CD4-positive, alpha-beta T cell (primary cell): ENCODE data around the gene TEX2. TPM values are rescaled to one million over a fixed set of nuclear protein-coding genes. Genes with fewer than 3 reads are reported as not detected.
"Not testable (repeated sequence)": the region's sequence is repeated elsewhere in the genome, so short reads cannot be mapped to it uniquely, and the experiment has no call there.

Experiments
- ATAC-seq: fragments of 200-7000 bp; cut with Tn5 transposase; one replicate; pipeline ENCODE4 v1.10.0; 2022; ENCODE audit warnings: mild to moderate bottlenecking; ENCODE audit not compliant: poor library complexity
- CTCF ChIA-PET: fragments of 350-600 bp; sonication (Branson Sonifier 250); formaldehyde crosslinking; loops from one replicate; lab custom pipeline; 2021; ENCODE audit warnings: antibody characterized with exemption, inconsistent platforms; lab: Charles Lee
- POLR2A ChIA-PET: fragments of 350-600 bp; sonication (Branson Sonifier 250); formaldehyde crosslinking; loops from one replicate; lab custom pipeline; 2021; ENCODE audit warnings: antibody characterized with exemption, inconsistent platforms; lab: Charles Lee
- DNase-seq, 14 experiments: peaks; one replicate each; pipeline ENCODE4 v3.0.0-alpha.2; 2013 to 2020; ENCODE audit warnings: mixed read lengths in 2 of 14
- H3K27ac ChIP-seq, 2 donors: one replicate each; pipeline versions ENCODE4 v1.5.1 to v1.7.0; 2013; ENCODE audit warnings: low read length in 2 of 2, low read depth in 1 of 2, mild to moderate bottlenecking in 1 of 2
- H3K27me3 ChIP-seq, 2 experiments: 1 replicate in 1 of 2; 2 replicates in 1 of 2; pipeline versions ENCODE4 v1.6.1 to v1.7.0; 2013; ENCODE audit warnings: low read length in 2 of 2, control low read depth in 1 of 2, mild to moderate bottlenecking in 1 of 2, moderate library complexity in 1 of 2; ENCODE audit not compliant: insufficient read depth in 2 of 2, control insufficient read depth in 1 of 2
- H3K36me3 ChIP-seq: one replicate; pipeline ENCODE4 v1.6.1; 2013; ENCODE audit warnings: low read length, control low read depth; ENCODE audit not compliant: insufficient read depth
- H3K4me1 ChIP-seq: one replicate; pipeline ENCODE4 v1.6.1; 2013; ENCODE audit warnings: low read length, control low read depth; ENCODE audit not compliant: insufficient read depth
- H3K4me3 ChIP-seq: one replicate; pipeline ENCODE4 v1.5.1; 2013; ENCODE audit warnings: mild to moderate bottlenecking, low read length, moderate library complexity
- H3K9me3 ChIP-seq, 2 experiments: 1 replicate in 1 of 2; 2 replicates in 1 of 2; pipeline versions ENCODE4 v1.6.1 to v1.7.0; 2013; ENCODE audit warnings: low read length in 2 of 2, mild to moderate bottlenecking in 2 of 2, control low read depth in 1 of 2, moderate library complexity in 1 of 2; ENCODE audit not compliant: control insufficient read depth in 1 of 2, insufficient read depth in 1 of 2
- H3K27ac Mint-ChIP-seq: one replicate; pipeline ENCODE4 v1.8.0; 2020; ENCODE audit warnings: mixed read lengths
- H3K27me3 Mint-ChIP-seq: one replicate; pipeline ENCODE4 v1.8.0; 2021; ENCODE audit warnings: mixed read lengths
- H3K36me3 Mint-ChIP-seq: one replicate; pipeline ENCODE4 v1.8.0; 2021; ENCODE audit warnings: low read depth, mixed read lengths
- H3K4me1 Mint-ChIP-seq: one replicate; pipeline ENCODE4 v1.8.0; 2021; ENCODE audit warnings: low read depth, mixed read lengths
- H3K4me3 Mint-ChIP-seq: one replicate; pipeline ENCODE4 v1.8.0; 2020; ENCODE audit warnings: mild to moderate bottlenecking, mixed read lengths
- H3K9me3 Mint-ChIP-seq: one replicate; pipeline ENCODE4 v1.8.0; 2020; ENCODE audit warnings: mixed read lengths
- CTCF ChIP-seq: fragments of 200-600 bp; IDR thresholded peaks from one replicate; pipeline ENCODE4 v1.8.0; 2022; ENCODE audit warnings: antibody characterized with exemption, mild to moderate bottlenecking
- intact Hi-C, 2 experiments: fragments of 100-400 bp; cut with DNase I in 1 of 2; cut with micrococcal nuclease in 1 of 2; formaldehyde crosslinking; loops; one replicate each; pipeline versions ENCODE4 v1.15.1 to v1.9.0; 2023 to 2025; cut with DNase I, micrococcal nuclease
- total RNA-seq, 174 experiments: library from RNA in 2 of 174; stranded (reverse) in 2 of 174; gene quantifications; one replicate each; pipeline ENCODE4 v1.2.3 and lab custom pipeline; 2021 to 2026

Gene TEX2
- total RNA-seq, 2 experiments from 2014 or later = 8.6 to 8.9 TPM

DNA sequence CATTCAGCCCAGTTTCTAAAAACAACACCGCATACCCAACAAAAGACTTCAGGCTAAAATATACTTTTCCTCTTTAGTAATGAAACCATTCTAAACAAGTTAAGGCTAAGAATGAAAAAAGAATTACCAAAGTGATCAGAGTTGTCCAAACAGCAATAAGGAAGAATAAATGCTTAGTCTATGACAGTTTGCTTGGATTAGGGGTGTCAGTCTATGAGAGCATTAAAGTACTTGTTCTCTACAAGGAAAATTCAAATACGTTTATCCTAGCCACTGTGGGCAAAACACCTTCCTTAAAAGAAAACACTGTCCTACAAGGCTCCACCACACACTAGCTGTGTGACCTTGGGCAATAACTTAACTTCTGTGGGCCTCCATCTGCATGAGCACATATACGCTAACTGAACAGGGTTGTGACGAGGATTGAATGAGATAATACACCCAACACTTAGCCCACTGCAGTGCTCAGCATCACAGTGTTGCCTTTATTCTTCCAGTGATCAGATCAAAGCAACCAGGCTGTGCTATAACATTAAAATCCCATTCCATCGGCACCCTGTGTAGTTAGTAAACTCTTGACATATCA lies 53.6 kb downstream of the TEX2 start:
- H3K9me3 ChIP-seq = no peaks in the 10 kb centered on the region
- DNase-seq = no peak
- H3K27ac ChIP-seq = no peak overlapping the region
- Mint-ChIP-seq H3K36me3 (peaks cover 24% of the 10 kb centered on the region), H3K9me3 (no peaks in the 10 kb centered on the region), H3K4me3 (no peak overlapping the region), H3K4me1 (peaks cover 34% of the 10 kb centered on the region), H3K27ac (no peak overlapping the region), H3K27me3 (no peaks in the 10 kb centered on the region)
- no peak overlapping the region for H3K4me3 ChIP-seq
- ATAC-seq = no peak
- ChIA-PET POLR2A (interaction anchor here (1.0 kb wide), 1 partner anchor 54 kb away, joined by 4 read pairs; no protein-coding TSS in a partner anchor), CTCF (no interaction called here)
- intact Hi-C loops = no loop called here
- no peaks in the 10 kb centered on the region for H3K4me1 ChIP-seq
- no peak for TF ChIP-seq CTCF
- no peaks in the 10 kb centered on the region for H3K27me3 ChIP-seq
- peaks cover 17% of the 10 kb centered on the region for H3K36me3 ChIP-seq

DNA sequence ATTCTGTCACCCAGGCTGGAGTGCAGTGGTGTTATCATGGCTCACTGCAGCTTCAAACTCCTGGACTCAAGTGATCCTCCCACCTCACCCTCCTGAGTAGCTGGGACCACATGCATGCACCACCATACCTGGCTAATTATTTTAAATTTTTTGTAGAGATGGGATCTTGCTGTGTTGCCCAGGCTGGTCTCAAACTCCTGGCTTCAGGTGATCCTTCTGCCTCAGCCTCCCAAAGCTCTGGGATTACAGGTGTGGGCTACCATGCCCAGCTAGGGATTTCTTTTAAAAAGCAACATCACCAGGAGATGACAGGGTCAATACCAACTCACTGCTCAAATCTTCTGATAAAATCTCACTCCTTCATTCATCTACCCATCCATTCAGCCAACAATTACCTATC lies 54.4 kb downstream of the TEX2 start:
- POLR2A ChIA-PET = interaction anchor here (1.0 to 1.1 kb wide), 2 partner anchors 24 to 55 kb away, joined by 3 to 4 read pairs; no protein-coding TSS in a partner anchor
- ATAC-seq, H3K4me1 ChIP-seq, H3K27ac Mint-ChIP-seq, H3K4me3 Mint-ChIP-seq, H3K9me3 Mint-ChIP-seq, intact Hi-C loops, H3K27me3 ChIP-seq, H3K27ac ChIP-seq, DNase-seq, CTCF ChIA-PET, H3K9me3 ChIP-seq, H3K4me3 ChIP-seq, H3K27me3 Mint-ChIP-seq: not testable (repeated sequence)
- H3K36me3 ChIP-seq = peaks cover 16% of the 10 kb centered on the region
- H3K4me1 Mint-ChIP-seq = peaks cover 37% of the 10 kb centered on the region
- peaks cover 18% of the 10 kb centered on the region for H3K36me3 Mint-ChIP-seq

GRCh38 chr17:64205804-64206203 lies 57.3 kb downstream of the TEX2 start:
- ChIA-PET CTCF (interaction anchor here (0.8 kb wide), 1 partner anchor 10 kb away, joined by 4 read pairs; no protein-coding TSS in a partner anchor), POLR2A (interaction anchor here (2.3 kb wide), 1 partner anchor 60 kb away, joined by 7 read pairs; no protein-coding TSS in a partner anchor)
- DNase-seq (no peak), ATAC-seq (no peak)
- H3K4me1 ChIP-seq = peaks cover 3% of the 10 kb centered on the region
- Mint-ChIP-seq H3K36me3 (peaks cover 2% of the 10 kb centered on the region), H3K27me3 (no peaks in the 10 kb centered on the region), H3K27ac (no peak overlapping the region), H3K4me1 (peaks cover 55% of the 10 kb centered on the region), H3K9me3 (no peaks in the 10 kb centered on the region), H3K4me3 (no peak overlapping the region)
- intact Hi-C loops = no loop called here
- no peak overlapping the region for H3K4me3 ChIP-seq
- H3K27me3 ChIP-seq = no peaks in the 10 kb centered on the region
- H3K36me3 ChIP-seq = no peaks in the 10 kb centered on the region
- no peak overlapping the region for H3K27ac ChIP-seq
- H3K9me3 ChIP-seq = no peaks in the 10 kb centered on the region
- no peak for TF ChIP-seq CTCF
